CD14-positive monocyte (primary cell): ENCODE data around the gene ZNF385C. TPM values are rescaled to one million over a fixed set of nuclear protein-coding genes. Genes with fewer than 3 reads are reported as not detected.

Experiments used
- DNase-seq, 3 donors: peaks; one replicate each; pipeline ENCODE4 v3.0.0-alpha.2; 2011 to 2022
- H2AFZ ChIP-seq: 2 replicates; pipeline ENCODE4 v1.6.0; 2012; ENCODE audit warnings: mild to moderate bottlenecking, low read depth, low read length, inconsistent platforms; ENCODE audit not compliant: insufficient read depth, poor library complexity, severe bottlenecking
- H3K27ac ChIP-seq, 2 donors: 1 replicate in 1 of 2; 2 replicates in 1 of 2; pipeline ENCODE4 v1.5.1; 2012 to 2013; ENCODE audit warnings: low read length in 2 of 2, control low read depth in 1 of 2, inconsistent platforms in 1 of 2, low read depth in 1 of 2, mild to moderate bottlenecking in 1 of 2
- H3K27me3 ChIP-seq, 2 donors: one replicate each; pipeline versions ENCODE4 v1.6.0 to v1.6.1; 2011 to 2013; ENCODE audit warnings: low read length in 2 of 2; ENCODE audit not compliant: control insufficient read depth in 2 of 2, insufficient read depth in 2 of 2
- H3K36me3 ChIP-seq, 2 donors: replicated peaks in 1 of 2; 1 replicate in 1 of 2; 2 replicates in 1 of 2; pipeline versions ENCODE4 v1.5.1 to v1.6.1; 2012 to 2013; ENCODE audit warnings: low read length in 2 of 2, control low read depth in 1 of 2, inconsistent platforms in 1 of 2, mild to moderate bottlenecking in 1 of 2; ENCODE audit not compliant: insufficient read depth in 2 of 2, control insufficient read depth in 1 of 2
- H3K4me1 ChIP-seq, 2 donors: 1 replicate in 1 of 2; 2 replicates in 1 of 2; pipeline versions ENCODE4 v1.5.1 to v1.6.1; 2012 to 2013; ENCODE audit warnings: low read length in 2 of 2, control low read depth in 1 of 2, inconsistent platforms in 1 of 2, mild to moderate bottlenecking in 1 of 2, moderate library complexity in 1 of 2; ENCODE audit not compliant: insufficient read depth in 2 of 2, control insufficient read depth in 1 of 2
- H3K4me2 ChIP-seq: replicated peaks from 2 replicates; pipeline ENCODE3; 2012; ENCODE audit warnings: low read length, moderate library complexity, mild to moderate bottlenecking; ENCODE audit not compliant: poor library complexity, severe bottlenecking; ENCODE audit errors: extremely low read depth
- H3K4me3 ChIP-seq, 3 experiments: fragments of 200-600 bp in 1 of 3; sonication (generic) in 1 of 3; replicated peaks in 1 of 3; 1 replicate in 2 of 3; 2 replicates in 1 of 3; pipeline ENCODE4 v1.5.1; 2011 to 2013; ENCODE audit warnings: low read length in 3 of 3, mild to moderate bottlenecking in 3 of 3, control low read depth in 2 of 3, low read depth in 2 of 3, inconsistent platforms in 1 of 3, moderate library complexity in 1 of 3
- H3K79me2 ChIP-seq: 2 replicates; pipeline ENCODE4 v1.6.0; 2012; ENCODE audit warnings: mild to moderate bottlenecking, control low read depth, inconsistent platforms, low read length, moderate library complexity; ENCODE audit not compliant: insufficient read depth
- H3K9ac ChIP-seq: 2 replicates; pipeline ENCODE4 v1.6.0; 2017; ENCODE audit warnings: low read length, mild to moderate bottlenecking; ENCODE audit not compliant: insufficient read depth, poor library complexity, severe bottlenecking
- H3K9me3 ChIP-seq, 2 donors: replicated peaks in 1 of 2; 1 replicate in 1 of 2; 2 replicates in 1 of 2; pipeline versions ENCODE4 v1.5.1 to v1.6.1; 2012 to 2013; ENCODE audit warnings: low read length in 2 of 2, control low read depth in 1 of 2; ENCODE audit not compliant: control insufficient read depth in 1 of 2, insufficient read depth in 1 of 2
- H4K20me1 ChIP-seq: 2 replicates; pipeline ENCODE4 v1.6.0; 2012; ENCODE audit warnings: mild to moderate bottlenecking, low read length, control low read depth, moderate library complexity; ENCODE audit not compliant: insufficient read depth
- H3K27ac Mint-ChIP-seq, 7 donors: one replicate each; pipeline ENCODE4 v1.8.0; 2020; ENCODE audit warnings: mild to moderate bottlenecking in 7 of 7, mixed read lengths in 7 of 7, moderate library complexity in 6 of 7, inconsistent platforms in 2 of 7
- H3K27me3 Mint-ChIP-seq, 3 donors: one replicate each; pipeline ENCODE4 v1.8.0; 2021 to 2022; ENCODE audit warnings: low read depth in 3 of 3, mild to moderate bottlenecking in 3 of 3, mixed read lengths in 3 of 3, moderate library complexity in 3 of 3, inconsistent platforms in 1 of 3
- H3K36me3 Mint-ChIP-seq, 2 donors: one replicate each; pipeline ENCODE4 v1.8.0; 2020; ENCODE audit warnings: mixed read lengths in 2 of 2, inconsistent platforms in 1 of 2, mild to moderate bottlenecking in 1 of 2
- H3K4me1 Mint-ChIP-seq: one replicate; pipeline ENCODE4 v1.8.0; 2020; ENCODE audit warnings: mild to moderate bottlenecking, mixed read lengths
- H3K4me3 Mint-ChIP-seq, 2 donors: one replicate each; pipeline ENCODE4 v1.8.0; 2020; ENCODE audit warnings: mild to moderate bottlenecking in 2 of 2, mixed read lengths in 2 of 2, moderate library complexity in 1 of 2
- H3K9me3 Mint-ChIP-seq, 7 donors: one replicate each; pipeline ENCODE4 v1.8.0; 2020 to 2022; ENCODE audit warnings: mixed read lengths in 7 of 7, mild to moderate bottlenecking in 6 of 7, moderate library complexity in 6 of 7, inconsistent platforms in 2 of 7
- WGBS: methylation state at CpG from one replicate; pipeline ENCODE4 v1.1.5; 2013; ENCODE audit warnings: missing lambda C conversion rate; ENCODE audit not compliant: insufficient coverage; 5-methylcytosine and 5-hydroxymethylcytosine counted together
- intact Hi-C, 2 donors: fragments of 100-400 bp; cut with micrococcal nuclease; formaldehyde crosslinking; loops; one replicate each; pipeline versions ENCODE4 v1.15.0 to v1.15.1; 2023
- polyA plus RNA-seq, 3 donors: library from polyadenylated mRNA; depleted of rRNA in 1 of 3; unstranded in 2 of 3; stranded (reverse) in 1 of 3; fragments of 300-500 nt in 2 of 3; fragments of >200 nt in 1 of 3; fragmentation: Illumina TruSeq in 2 of 3; gene quantifications; 1 replicate in 2 of 3; 2 replicates in 1 of 3; pipeline ENCODE4 v1.2.3, GENCODE V29; 2012 to 2021
- TF ChIP-seq, protein P1 (sequence below): fragments of 200-600 bp; IDR thresholded peaks from one replicate; pipeline ENCODE4 v1.8.0; 2022; ENCODE audit warnings: antibody characterized with exemption, mild to moderate bottlenecking

ZNF385C gene
- polyA plus RNA-seq, 3 donors: 0.09 to 0.55 TPM; not detected in 1

- Mint-ChIP-seq H3K4me1 (peaks cover 12% of the 10 kb centered on the region), H3K4me3 (no peak overlapping the region), H3K9me3 (peaks cover 0 to 3% (median 0%) of the 10 kb centered on the region in 7 donors), H3K36me3 (no peaks in the 10 kb centered on the region), H3K27me3 (peaks cover 11 to 19% (median 14%) of the 10 kb centered on the region in 3 donors), H3K27ac (no peak overlapping the region)
- 90% methylated on average over 7 of the region's 7 CpGs for WGBS
- no peak overlapping the region for H3K9ac ChIP-seq
- H3K4me3 ChIP-seq: no peak overlapping the region
- H4K20me1 ChIP-seq: no peaks in the 10 kb centered on the region
- intact Hi-C loops: no loop called here
- peaks cover 0 to 4% of the 10 kb centered on the region in 2 donors for H3K27me3 ChIP-seq
- no peak for DNase-seq
- no peak overlapping the region for H2AFZ ChIP-seq
- H3K4me2 ChIP-seq: no peak overlapping the region
- no peak overlapping the region for H3K27ac ChIP-seq
- H3K36me3 ChIP-seq: no peaks in the 10 kb centered on the region
- TF ChIP-seq, protein P1, sequence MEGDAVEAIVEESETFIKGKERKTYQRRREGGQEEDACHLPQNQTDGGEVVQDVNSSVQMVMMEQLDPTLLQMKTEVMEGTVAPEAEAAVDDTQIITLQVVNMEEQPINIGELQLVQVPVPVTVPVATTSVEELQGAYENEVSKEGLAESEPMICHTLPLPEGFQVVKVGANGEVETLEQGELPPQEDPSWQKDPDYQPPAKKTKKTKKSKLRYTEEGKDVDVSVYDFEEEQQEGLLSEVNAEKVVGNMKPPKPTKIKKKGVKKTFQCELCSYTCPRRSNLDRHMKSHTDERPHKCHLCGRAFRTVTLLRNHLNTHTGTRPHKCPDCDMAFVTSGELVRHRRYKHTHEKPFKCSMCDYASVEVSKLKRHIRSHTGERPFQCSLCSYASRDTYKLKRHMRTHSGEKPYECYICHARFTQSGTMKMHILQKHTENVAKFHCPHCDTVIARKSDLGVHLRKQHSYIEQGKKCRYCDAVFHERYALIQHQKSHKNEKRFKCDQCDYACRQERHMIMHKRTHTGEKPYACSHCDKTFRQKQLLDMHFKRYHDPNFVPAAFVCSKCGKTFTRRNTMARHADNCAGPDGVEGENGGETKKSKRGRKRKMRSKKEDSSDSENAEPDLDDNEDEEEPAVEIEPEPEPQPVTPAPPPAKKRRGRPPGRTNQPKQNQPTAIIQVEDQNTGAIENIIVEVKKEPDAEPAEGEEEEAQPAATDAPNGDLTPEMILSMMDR: no peak
- H3K9me3 ChIP-seq: no peaks in the 10 kb centered on the region
- peaks cover under 1 to 4% of the 10 kb centered on the region in 2 donors for H3K4me1 ChIP-seq
- no peaks in the 10 kb centered on the region for H3K79me2 ChIP-seq
Measured at GRCh38 chr17:42058063-42058462, 40.2 kb downstream of the ZNF385C start.

- H3K9me3 ChIP-seq: no peaks in the 10 kb centered on the region
- intact Hi-C loops: no loop called here
- peaks cover 8% of the 10 kb centered on the region for H3K4me1 Mint-ChIP-seq
- no peak overlapping the region for H3K4me3 Mint-ChIP-seq
- H3K27ac Mint-ChIP-seq: no peak overlapping the region
- 67% methylated on average over 1 of the region's 3 CpGs for WGBS
- no peaks in the 10 kb centered on the region for H3K4me1 ChIP-seq
- H3K27me3 ChIP-seq: peaks cover 0 to 4% of the 10 kb centered on the region in 2 donors
- TF ChIP-seq, protein P1: no peak
- no peaks in the 10 kb centered on the region for H3K36me3 Mint-ChIP-seq
- H3K36me3 ChIP-seq: no peaks in the 10 kb centered on the region
- H3K79me2 ChIP-seq: no peaks in the 10 kb centered on the region
- no peak overlapping the region for H3K27ac ChIP-seq
- no peak overlapping the region for H2AFZ ChIP-seq
- H4K20me1 ChIP-seq: no peaks in the 10 kb centered on the region
- no peak overlapping the region for H3K4me3 ChIP-seq
- peaks cover 0 to 3% (median 0%) of the 10 kb centered on the region in 7 donors for H3K9me3 Mint-ChIP-seq
- H3K9ac ChIP-seq: no peak overlapping the region
- no peak for DNase-seq
- no peak overlapping the region for H3K4me2 ChIP-seq
- peaks cover 12 to 28% (median 23%) of the 10 kb centered on the region in 3 donors for H3K27me3 Mint-ChIP-seq
Measured at GRCh38 chr17:42056635-42057034, 41.6 kb downstream of the ZNF385C start.
